Measurements from ENCODE around the gene POT1. TPM values are rescaled to one million over a fixed set of nuclear protein-coding genes. Genes with fewer than 3 reads are reported as not detected.

The POT1 gene
- total RNA-seq, 1 donor from 2014 or later = 14.3 TPM

DNA sequence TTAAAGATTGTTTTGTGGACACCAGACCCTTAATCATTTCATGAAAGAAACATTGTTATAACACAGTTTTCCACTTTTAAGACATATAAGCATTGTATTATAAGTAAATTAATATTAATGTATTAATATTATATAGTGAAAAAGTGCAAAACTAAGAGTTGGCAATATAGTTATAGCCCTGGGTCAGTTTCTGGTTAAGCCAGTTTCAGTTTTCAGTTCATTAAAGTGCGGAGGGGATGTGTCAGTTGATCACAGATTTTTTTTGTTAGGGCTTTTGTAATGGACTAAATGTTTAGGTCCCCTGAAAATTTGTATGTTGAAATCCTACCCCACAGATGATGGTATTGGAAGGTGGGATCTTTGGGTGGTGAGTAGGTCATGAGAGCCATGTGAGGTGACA is 118.3 kb downstream of the POT1 start:
- Histone ChIP-seq H3K27me3 (ENCODE audit: low read depth) (no peaks in the 10 kb centered on the region), H3K4me1 (no peaks in the 10 kb centered on the region), H3K9me3 (replicated peaks) (no peaks in the 10 kb centered on the region), H3K36me3 (no peaks in the 10 kb centered on the region), H3K4me3 (no peak overlapping the region), H3K27ac (replicated peaks) (no peak overlapping the region)
- intact Hi-C loops (cut with micrococcal nuclease) = no loop called here
- TF ChIP-seq, protein P1, sequence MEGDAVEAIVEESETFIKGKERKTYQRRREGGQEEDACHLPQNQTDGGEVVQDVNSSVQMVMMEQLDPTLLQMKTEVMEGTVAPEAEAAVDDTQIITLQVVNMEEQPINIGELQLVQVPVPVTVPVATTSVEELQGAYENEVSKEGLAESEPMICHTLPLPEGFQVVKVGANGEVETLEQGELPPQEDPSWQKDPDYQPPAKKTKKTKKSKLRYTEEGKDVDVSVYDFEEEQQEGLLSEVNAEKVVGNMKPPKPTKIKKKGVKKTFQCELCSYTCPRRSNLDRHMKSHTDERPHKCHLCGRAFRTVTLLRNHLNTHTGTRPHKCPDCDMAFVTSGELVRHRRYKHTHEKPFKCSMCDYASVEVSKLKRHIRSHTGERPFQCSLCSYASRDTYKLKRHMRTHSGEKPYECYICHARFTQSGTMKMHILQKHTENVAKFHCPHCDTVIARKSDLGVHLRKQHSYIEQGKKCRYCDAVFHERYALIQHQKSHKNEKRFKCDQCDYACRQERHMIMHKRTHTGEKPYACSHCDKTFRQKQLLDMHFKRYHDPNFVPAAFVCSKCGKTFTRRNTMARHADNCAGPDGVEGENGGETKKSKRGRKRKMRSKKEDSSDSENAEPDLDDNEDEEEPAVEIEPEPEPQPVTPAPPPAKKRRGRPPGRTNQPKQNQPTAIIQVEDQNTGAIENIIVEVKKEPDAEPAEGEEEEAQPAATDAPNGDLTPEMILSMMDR (IDR thresholded peaks at IDR 0.05; ENCODE audit: borderline replicate concordance) = no peak
- DNase-seq = no peak

DNA sequence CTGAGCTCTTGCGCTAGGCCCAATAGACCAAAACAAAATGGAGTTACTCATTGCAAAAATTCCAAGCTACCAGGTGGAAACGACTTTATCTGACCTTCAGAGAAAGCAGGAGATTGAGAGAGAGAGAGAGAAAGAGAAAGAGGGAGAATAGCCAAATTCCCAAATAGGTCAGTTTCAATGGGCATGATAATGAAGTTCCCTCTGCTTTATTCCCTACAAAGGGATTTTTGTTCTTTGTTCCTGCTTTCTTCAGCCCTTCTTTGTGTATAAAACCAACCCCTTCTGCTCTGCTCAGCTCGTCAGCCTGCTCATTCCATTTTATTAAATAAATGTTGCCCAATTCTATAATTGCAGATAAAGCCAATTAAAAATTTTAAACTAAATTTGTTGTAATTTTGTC is 119.0 kb downstream of the POT1 start:
- intact Hi-C loops (cut with micrococcal nuclease) = no loop called here
- TF ChIP-seq, protein P1 (IDR thresholded peaks at IDR 0.05; ENCODE audit: borderline replicate concordance) = no peak
- no peaks in the 10 kb centered on the region for H3K36me3 ChIP-seq
- H3K27ac ChIP-seq (replicated peaks) = no peak overlapping the region
- no peak overlapping the region for H3K4me3 ChIP-seq
- no peaks in the 10 kb centered on the region for H3K4me1 ChIP-seq
- no peak for DNase-seq
- H3K27me3 ChIP-seq (ENCODE audit: low read depth) = no peaks in the 10 kb centered on the region
- H3K9me3 ChIP-seq (replicated peaks) = no peaks in the 10 kb centered on the region

DNA sequence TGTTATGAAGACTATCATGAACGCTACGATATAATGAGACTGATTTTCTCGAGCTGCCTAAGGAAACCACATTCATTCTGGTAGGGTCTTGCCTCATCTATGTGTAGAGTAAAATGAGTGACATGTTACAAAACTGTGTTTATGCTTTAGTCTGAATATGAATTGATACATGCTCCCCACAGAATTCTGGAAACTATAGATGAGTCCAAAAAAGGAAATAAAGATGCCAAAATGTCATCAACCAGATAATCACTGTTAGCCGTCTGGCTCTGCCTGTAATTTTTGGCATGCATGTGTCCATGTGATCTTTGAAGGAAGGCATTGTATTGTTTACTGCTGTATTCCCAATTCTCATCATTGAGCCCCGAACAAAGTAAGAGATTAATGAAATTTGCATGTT is 121.4 kb downstream of the POT1 start:
- Histone ChIP-seq H3K27ac (replicated peaks) (no peak overlapping the region), H3K27me3 (ENCODE audit: low read depth) (no peaks in the 10 kb centered on the region), H3K9me3 (replicated peaks) (no peaks in the 10 kb centered on the region), H3K36me3 (no peaks in the 10 kb centered on the region), H3K4me1 (no peaks in the 10 kb centered on the region), H3K4me3 (no peak overlapping the region)
- intact Hi-C loops (cut with micrococcal nuclease) = no loop called here
- TF ChIP-seq, protein P1 (IDR thresholded peaks at IDR 0.05; ENCODE audit: borderline replicate concordance) = no peak
- DNase-seq = no peak

DNA sequence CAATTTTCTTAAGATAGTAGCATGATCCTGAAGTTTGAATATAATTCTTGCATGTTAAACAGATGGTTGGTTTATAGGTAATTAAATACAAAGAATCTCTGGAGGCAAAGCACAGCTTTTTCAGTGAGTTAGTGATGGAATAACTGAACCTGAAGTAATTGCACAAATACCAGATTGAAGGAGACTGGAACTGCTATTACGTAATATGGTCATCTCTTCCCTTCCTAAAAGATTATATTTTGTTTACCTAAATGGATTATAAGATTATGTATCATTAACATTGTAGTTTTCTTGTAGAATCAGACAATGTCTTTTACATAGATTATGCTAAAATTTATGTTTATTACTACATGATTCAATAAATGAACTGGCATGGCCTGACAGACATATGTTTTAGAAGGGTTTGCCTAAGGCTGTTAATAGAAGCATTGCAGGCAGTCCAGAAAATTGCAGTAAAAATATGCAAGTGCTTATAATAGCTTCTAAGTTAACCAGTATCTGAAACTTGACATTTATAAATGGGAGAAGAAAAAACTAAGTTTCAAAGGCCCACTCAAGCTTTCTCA is 128.2 kb downstream of the POT1 start:
- DNase-seq = no peak
- Histone ChIP-seq H3K27me3 (ENCODE audit: low read depth) (peaks cover 10% of the 10 kb centered on the region), H3K36me3 (no peaks in the 10 kb centered on the region), H3K27ac (replicated peaks) (no peak overlapping the region), H3K9me3 (replicated peaks) (peaks cover 6% of the 10 kb centered on the region), H3K4me3 (no peak overlapping the region), H3K4me1 (no peaks in the 10 kb centered on the region)
- intact Hi-C loops (cut with micrococcal nuclease) = no loop called here
- TF ChIP-seq, protein P1 (IDR thresholded peaks at IDR 0.05; ENCODE audit: borderline replicate concordance) = no peak

DNA sequence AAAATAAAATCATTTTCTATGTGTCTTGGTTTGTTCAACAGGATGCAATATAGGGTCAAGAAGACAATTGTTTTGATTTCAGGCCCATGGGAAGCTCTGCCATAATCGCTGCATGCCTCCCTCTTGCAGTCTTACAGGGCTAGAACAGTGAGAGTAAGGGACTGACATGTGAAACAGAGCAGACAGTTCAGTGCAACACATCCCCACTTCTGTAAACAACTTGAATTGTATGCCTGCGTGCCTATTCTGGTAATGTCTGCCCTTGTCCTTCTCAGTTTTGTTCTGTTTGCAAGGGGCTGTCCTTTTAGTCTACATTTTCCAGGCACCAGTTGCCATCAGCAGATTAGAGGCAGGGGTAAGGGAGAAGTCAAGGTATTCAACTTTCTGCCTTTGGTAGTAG is 129.2 kb downstream of the POT1 start:
- TF ChIP-seq, protein P1 (IDR thresholded peaks at IDR 0.05; ENCODE audit: borderline replicate concordance) = no peak
- Histone ChIP-seq H3K4me1 (no peaks in the 10 kb centered on the region), H3K9me3 (replicated peaks) (peaks cover 16% of the 10 kb centered on the region), H3K27me3 (ENCODE audit: low read depth) (peaks cover 10% of the 10 kb centered on the region), H3K36me3 (no peaks in the 10 kb centered on the region), H3K4me3 (no peak overlapping the region), H3K27ac (replicated peaks) (no peak overlapping the region)
- no peak for DNase-seq
- intact Hi-C loops (cut with micrococcal nuclease) = no loop called here

All from left ventricle myocardium inferior (tissue), 1 donor.